AML-193 (cell line): ENCODE data around the gene KPNB1.

Experiments used
- DNase-seq, 2 experiments: peaks; one replicate each; lab custom pipeline; 2025; lab: John Stamatoyannopoulos, UW

KPNB1 gene

DNA sequence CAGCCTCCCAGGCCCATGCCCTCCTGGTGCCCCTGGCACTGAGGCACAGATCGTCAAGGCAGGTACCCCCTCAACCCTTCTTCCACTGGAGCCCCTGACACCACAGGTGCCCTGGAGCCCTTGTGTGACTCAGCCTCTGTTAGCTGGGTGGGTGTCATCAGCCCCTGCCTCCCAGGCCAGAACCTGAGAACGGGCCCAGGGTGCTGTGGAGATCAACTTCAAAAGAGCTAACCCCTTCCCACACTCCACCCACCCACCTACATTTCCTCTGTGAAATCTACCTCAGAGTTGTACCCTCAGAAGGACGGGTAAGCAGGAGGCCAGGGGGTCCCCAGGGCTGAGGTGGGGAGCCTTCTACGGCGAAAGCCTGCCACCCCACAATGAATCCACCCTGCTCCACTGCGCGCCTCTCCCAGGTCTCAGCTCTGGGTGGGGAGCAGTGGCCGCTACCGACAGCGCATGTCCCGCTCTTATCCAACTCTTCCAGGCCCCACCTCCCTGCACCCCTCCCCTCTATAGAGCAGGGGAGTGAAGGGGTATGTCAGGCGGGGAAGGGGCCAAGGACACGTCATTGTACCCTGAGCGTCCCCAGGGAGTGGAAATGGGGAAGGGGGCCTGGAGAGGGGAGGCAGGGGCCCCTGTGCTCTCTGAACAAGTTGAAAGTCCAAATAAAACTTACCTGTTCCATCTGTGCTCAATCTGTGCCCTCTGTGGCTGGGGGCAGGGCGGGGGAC is 61.8 kb downstream of the KPNB1 start:
- DNase-seq, result no peak

- no peak for DNase-seq
Measured at GRCh38 chr17:47712330-47713023, 62.8 kb downstream of the KPNB1 start.

- DNase-seq, result no peak
Measured at GRCh38 chr17:47713980-47714700, 64.4 kb downstream of the KPNB1 start.

DNA sequence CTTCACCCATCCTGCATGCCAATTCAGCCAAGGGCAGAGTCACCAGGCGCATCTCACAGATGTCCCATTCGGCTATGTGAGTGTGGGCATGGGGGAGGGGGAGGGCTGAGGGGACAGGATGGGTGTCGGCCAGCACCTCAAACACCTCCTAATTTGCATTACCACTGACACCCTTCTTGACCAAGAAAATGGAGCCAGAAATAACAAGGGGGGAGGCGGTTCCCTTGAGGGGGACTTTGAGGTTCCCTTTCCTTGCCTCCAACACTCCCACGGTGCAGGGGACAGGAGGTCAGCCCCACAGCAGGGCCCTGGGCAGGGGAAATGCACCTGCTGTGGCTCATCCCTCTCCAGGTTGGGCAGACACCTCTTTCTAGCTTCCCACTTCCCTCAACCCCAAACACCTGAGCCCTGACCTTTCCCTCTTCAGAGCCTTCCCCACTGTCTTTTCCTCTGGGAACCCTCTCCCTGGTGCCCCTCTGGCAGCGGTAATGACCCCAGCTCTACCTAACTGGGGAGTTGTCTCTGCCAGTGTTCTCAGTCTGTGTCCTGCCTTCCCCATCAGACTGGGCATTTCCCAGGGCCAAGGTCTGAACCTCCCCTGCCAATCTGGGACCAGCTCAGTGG is 65.2 kb downstream of the KPNB1 start:
- no peak for DNase-seq

DNA sequence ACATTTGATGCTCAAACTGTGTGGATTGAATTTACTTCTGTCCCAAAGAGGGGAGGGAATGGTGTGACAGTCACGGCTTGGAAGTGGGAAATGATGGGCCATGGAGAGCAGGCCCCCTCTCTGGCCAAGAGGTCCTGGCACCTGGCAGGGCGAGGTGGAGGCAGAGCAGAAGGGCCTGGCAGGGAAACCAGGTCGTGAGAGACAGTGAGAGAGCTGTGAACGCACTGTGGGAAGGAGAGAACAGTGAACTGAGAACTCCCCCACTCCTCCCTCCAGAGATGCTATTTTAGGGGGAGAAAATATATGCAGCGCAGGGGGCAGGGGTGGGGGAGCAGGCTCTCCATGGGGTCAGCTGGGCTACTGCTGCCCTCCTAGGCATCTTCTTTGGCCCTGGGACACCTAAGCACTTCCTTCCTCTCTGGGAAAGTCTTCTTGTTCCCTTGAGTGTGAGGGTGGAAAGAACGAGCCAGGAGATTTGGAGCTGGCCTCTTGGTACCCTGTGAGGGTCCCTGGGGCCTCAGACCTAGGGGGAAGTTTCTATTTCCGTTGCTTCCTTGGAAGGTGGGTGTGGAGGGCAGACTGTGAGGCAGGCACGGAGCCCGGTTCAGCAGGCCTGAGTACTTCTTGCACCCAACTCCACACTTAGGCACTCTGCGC is 66.1 kb downstream of the KPNB1 start:
- no peak for DNase-seq

- no peak for DNase-seq
Measured at GRCh38 chr17:47716375-47716774, 66.7 kb downstream of the KPNB1 start.

- peak in 1 of 2 experiments; percentile 30 for DNase-seq
Measured at GRCh38 chr17:47717261-47717697, 67.6 kb downstream of the KPNB1 start.

- no peak for DNase-seq
Measured at GRCh38 chr17:47717979-47718621, 68.4 kb downstream of the KPNB1 start.

DNA sequence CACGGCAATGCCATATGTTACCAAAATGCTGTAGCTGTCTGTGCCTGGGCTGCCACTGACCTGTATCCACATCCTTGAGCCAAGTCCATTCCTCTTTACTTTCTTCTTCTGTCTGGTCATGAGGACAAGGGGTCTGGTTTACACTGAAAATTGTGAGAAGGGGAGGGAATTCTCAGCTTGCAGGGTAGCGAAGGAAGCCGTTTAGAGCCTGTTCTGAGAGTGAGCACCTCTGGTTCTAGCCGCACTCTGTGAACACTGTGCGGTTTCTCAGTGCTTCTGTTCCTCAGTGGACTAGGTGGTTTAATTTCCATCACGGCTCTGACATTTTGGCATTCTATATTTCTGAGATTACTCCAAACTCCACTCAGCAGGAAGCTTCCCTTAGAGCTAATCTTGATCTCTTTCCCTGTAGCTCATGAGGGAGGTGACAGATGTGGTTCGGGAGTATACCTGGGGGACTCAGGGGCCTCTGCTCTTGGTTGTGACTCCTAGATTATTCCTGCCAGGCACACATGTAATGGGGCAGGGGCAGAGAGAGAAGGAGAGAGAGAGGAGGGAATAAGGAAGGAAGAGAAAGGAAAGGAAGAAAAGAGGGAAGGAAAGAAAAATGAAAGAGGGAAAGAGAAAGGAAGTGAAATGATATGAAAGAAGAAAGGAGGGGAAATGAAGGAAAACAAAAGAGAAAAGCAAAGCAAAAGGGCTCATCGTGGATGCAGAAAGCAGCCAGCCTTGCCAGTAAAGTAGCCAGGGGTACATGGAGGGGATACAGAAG is 69.1 kb downstream of the KPNB1 start:
- DNase-seq, result no peak

GRCh38 chr17:47719411-47720152 is 69.9 kb downstream of the KPNB1 start:
- DNase-seq, result peak; percentile 24 to 33

DNA sequence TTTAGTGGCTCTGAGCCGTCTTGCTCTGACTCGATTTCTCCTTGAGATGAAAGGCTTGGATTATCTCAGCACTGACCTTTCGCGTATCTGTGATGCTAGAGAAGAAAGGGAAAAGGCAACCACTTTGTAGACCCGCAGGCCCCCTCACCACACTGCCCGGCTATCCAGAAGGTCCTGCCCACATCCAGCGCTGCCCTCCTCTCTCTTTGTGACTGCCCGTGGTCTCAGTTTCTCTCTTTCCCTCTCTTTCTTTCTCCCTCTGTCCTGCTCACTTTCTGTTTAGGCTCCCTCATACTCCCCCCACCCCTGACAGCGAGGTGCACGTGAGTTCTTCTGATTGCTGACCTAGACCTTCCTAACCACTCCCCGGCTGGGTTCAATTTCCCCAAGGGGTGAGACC is 70.5 kb downstream of the KPNB1 start:
- no peak for DNase-seq

- DNase-seq, result no peak
Measured at GRCh38 chr17:47720754-47721533, 71.2 kb downstream of the KPNB1 start.

DNA sequence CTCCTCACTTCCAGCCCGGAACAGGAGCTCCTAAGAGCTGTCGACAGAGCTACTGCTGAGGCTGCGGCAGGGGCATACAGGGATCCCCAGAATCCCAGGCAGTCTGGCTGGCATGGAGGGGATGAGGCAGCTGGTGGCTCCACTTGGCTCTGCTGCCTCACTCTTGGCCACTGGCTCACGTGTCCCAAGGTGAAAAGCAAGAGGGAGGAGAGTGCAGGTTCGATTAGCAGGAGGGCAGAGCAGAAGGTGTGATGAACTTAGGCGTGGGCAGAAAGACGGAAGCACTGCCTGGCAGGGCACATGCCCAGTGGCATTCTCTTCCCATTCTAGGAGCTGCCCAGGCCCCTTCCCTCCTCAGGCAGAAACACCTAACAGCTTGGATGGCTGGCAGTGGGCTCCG is 72.0 kb downstream of the KPNB1 start:
- no peak for DNase-seq

DNA sequence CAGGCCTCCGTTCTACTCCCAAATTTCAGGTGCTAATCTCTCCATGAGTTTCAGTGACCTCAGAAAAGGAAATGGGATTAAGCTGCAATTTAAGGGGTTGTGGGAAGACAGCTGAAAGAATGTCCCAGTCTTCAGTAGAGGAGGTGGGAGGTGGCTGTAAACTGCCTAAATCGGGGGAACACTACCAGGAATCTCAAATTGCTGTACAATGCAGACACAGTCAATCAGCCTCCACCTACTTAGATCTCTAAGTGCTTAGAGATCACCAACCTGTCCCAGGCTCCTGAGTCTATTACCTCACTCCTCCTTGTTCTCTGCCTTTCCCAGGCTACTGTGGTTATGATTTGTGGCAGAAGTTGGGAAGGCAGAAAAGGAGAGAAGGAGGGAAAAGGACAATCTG is 75.0 kb downstream of the KPNB1 start:
- no peak for DNase-seq

DNA sequence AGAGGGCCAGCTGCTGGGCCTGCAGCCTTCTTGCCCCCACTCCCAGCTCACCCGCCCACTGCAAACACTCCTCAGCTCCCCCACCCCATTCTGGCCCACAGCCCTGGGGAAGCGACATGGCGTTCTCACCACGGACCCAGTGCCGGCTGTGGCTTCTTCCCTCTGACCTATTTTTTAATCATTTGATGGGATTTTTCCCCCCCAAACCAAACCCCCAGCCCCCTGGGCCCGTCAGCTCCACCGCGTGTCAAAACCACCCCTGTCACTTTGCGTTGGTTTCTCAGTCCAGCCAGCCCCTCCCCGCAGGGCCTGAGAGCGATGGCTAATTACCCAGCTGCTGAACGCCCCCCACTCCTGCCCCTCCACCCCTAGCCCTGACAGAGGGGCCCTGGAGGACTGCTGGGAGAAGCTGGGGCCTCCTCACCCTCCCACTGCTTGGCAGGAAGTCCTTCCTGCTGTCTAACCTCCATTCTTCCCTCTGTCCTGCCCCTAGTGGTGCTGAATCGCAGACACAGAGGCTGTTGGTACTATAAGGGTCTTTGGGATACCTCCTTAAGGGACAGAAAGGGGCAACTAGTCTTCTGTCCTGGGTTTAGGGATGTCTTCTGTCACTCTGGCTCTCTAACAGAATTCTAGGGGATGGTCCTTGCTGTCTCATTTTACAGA is 75.9 kb downstream of the KPNB1 start:
- no peak for DNase-seq

DNA sequence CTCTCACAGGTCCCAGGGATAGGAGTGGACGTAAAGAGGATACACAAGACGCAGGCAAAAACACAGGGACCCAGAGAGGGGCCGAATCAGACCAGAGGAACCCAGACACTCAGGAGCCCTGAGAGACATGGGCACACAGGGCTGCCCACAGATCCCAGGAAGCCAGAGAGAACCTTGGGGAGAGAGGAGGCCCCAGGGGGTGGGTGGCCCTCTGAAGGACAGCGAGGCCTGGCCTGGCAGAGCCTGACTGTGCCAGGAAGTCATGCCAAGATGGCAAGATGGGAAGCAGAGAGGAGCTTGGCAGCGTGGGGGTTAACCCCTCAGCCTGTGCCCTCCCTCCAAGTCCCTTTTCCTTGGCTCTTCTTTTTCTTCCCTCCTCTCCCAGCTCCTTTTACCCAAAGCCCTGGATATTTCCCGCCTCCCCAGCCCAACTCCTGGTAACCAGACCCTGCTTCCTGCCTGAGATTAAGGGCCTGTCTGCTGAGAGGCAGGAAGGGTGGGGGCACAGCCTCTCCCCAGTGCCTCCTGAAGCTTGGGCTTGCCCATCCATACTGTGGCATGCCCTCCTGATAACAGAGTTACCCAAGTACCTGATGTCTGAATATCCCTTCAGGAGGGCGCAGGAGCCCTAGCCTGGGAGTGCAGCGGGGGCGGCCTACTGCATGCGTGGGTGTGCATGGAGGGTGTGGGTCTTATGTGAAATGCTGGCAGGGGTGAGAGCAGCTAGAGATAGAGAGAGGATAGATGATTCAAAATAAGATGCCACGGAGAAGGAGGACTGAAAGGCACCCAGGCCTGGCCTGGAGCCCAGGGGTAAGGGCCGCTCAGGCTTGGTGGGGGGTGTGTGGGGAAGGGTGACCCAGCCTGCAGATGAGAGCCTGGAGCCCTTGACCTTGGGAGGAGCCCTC is 77.3 kb downstream of the KPNB1 start:
- no peak for DNase-seq

GRCh38 chr17:47727704-47728036 is 78.0 kb downstream of the KPNB1 start:
- no peak for DNase-seq
